Fibroblast of the aortic adventitia (primary cell): ENCODE data around the gene ADAD2. TPM values are rescaled to one million over a fixed set of nuclear protein-coding genes. Genes with fewer than 3 reads are reported as not detected.
A peak's percentile ranks its signal among the peaks of the same experiment; 100 is the strongest.

Source experiments
- DNase-seq: peaks from one replicate; pipeline ENCODE4 v3.0.0-alpha.2; 2010; ENCODE audit warnings: low read depth
- H3K4me3 ChIP-seq: 2 replicates; pipeline ENCODE4 v1.5.1; 2011; ENCODE audit warnings: low read depth, mild to moderate bottlenecking, control low read depth, low read length, moderate library complexity
- total RNA-seq: library from RNA; depleted of rRNA; stranded (reverse); fragments of >200 nt; gene quantifications from 2 replicates; pipeline ENCODE4 v1.2.3, GENCODE V29; 2012; ENCODE audit warnings: low replicate concordance
- TF ChIP-seq, protein P1 (sequence below): IDR thresholded peaks from 2 replicates; pipeline ENCODE4 v1.5.1; 2011; ENCODE audit warnings: mild to moderate bottlenecking, low read length, control low read depth, inconsistent platforms; ENCODE audit not compliant: insufficient read depth

The ADAD2 gene
- total RNA-seq, 1 donor: not detected

DNA sequence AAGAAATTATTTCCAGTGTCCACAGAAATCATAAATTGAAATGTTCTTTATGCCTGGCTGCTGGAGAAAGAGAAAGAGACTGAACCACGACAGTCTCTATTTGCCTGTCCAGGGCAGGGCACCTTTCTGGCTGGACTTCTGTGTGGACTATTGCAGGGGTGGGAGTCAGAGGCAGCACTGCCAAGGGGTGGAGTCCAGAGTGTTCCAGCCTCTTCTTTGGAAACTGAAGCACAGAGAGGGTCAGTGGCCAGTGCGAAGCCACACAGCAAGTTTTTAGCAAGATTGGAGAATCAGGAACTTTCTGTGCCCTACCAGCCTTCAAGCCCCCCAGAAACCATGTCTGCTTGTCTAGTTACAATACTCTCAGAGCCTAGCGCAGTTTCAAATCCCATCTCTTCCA lies 33.6 kb downstream of the ADAD2 start:
- H3K4me3 ChIP-seq: no peak overlapping the region
- no peak for DNase-seq
- TF ChIP-seq, protein P1, sequence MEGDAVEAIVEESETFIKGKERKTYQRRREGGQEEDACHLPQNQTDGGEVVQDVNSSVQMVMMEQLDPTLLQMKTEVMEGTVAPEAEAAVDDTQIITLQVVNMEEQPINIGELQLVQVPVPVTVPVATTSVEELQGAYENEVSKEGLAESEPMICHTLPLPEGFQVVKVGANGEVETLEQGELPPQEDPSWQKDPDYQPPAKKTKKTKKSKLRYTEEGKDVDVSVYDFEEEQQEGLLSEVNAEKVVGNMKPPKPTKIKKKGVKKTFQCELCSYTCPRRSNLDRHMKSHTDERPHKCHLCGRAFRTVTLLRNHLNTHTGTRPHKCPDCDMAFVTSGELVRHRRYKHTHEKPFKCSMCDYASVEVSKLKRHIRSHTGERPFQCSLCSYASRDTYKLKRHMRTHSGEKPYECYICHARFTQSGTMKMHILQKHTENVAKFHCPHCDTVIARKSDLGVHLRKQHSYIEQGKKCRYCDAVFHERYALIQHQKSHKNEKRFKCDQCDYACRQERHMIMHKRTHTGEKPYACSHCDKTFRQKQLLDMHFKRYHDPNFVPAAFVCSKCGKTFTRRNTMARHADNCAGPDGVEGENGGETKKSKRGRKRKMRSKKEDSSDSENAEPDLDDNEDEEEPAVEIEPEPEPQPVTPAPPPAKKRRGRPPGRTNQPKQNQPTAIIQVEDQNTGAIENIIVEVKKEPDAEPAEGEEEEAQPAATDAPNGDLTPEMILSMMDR: no peak

DNA sequence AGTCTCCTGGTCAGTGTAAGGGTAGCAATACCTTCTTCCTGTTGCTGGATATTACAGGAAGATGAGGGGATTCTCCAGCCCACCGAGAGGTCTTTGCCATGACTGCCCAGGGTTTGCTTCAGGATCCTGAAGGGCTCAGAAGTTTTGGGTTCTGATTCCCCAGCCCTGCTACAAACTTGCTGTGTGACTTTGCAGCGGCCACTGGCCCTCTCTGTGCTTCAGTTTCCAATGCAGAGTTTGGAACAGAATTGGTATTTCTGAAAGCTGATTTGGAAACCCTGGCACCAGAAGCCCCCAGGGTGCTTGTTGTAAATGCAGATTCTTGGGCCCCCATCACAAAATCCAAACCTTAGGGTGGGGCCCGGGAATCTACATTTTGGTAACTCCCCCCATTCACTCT lies 34.2 kb downstream of the ADAD2 start:
- no peak overlapping the region for H3K4me3 ChIP-seq
- TF ChIP-seq, protein P1: no peak
- DNase-seq: no peak

DNA sequence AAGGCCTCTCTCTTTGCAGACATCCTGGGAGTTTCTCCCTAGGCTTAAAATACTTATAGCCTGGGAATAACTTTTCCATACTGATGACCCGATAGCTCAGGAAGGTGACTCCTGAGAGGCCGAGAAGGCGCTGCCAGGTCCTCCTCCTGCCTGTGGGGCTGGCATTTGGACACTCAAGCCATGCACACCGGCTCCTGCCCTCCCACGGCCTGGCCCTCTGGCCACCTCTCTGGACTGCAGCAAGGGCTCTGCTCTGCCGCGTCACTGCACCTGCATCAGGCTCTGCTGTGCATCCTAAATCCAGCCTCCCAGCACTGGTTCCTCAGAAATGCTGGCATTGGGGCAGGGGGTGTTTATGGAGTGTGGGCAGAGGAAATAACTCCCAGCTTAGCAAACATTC lies 34.6 kb downstream of the ADAD2 start:
- TF ChIP-seq, protein P1: no peak
- no peak overlapping the region for H3K4me3 ChIP-seq
- DNase-seq: no peak

GRCh38 chr16:84226026-84226425 lies 35.1 kb downstream of the ADAD2 start:
- TF ChIP-seq, protein P1: no peak
- H3K4me3 ChIP-seq: no peak overlapping the region
- peak; percentile 37 for DNase-seq

- DNase-seq: no peak
- TF ChIP-seq, protein P1: no peak
- no peak overlapping the region for H3K4me3 ChIP-seq
These were observed 36.6 kb downstream of the ADAD2 start for GRCh38 chr16:84227548-84227947.

DNA sequence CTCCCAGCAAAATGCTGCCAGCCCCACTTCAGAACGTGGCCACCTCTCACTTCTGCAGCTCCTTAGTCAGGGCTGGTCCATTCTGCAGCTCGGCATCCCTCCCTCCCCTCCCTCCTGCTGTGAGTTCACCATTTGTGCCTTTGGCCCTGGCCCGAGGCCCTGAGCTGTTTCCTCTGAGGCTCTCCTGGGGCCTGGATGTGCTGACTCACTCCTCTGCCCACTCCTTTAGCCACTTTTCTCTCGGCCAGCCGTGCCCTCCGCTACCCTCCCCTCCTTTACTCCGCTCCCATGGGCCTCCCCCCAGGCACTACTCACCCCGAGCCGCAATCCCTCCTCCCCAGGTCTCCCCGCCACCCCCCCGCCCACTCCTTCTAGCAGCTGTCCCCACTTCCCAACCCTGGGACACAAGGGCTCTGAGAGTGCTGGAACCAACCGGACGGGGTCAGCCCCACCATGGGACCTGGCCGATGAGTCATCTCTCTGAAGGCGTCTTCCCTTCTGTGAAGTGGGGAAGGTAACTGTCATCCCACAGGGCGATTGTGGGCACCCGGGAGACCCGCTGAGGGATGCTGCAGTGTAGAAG lies 37.4 kb downstream of the ADAD2 start:
- no peak overlapping the region for H3K4me3 ChIP-seq
- DNase-seq: peak; percentile 90
- TF ChIP-seq, protein P1: no peak

DNA sequence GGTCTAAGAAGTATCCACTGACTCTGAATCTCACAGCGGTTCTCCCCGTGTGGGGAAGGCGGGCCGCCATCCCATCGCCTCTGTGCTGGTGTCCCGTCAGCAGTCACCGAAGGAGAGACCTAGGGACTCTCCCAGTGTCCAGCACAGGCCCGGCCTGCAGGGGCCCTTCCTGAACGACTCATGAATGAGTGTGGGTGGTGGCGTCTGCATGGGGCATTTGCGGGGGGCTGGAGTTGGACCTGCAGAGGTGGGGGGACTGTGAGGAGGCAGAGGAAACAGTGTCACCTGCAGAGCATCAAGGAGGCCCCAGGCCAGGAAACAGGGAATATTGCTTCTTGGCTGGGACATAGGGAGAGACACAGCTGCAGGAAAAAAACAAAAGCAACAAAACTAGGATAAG lies 38.5 kb downstream of the ADAD2 start:
- H3K4me3 ChIP-seq: no peak overlapping the region
- DNase-seq: no peak
- TF ChIP-seq, protein P1: no peak
